Activated CD4-positive, alpha-beta T cell treated with anti-CD3 and anti-CD28 coated beads, Interleukin-2, amount 10 ng/mL, durations not matched to agents 7 days and 5 days (primary cell): Measurements from ENCODE around the gene EREG. TPM values are rescaled to one million over a fixed set of nuclear protein-coding genes. Genes with fewer than 3 reads are reported as not detected.

Source experiments
- CTCF ChIA-PET: fragments of 350-600 bp; sonication (Branson Sonifier 250); formaldehyde crosslinking; loops from one replicate; lab custom pipeline; 2021; ENCODE audit warnings: antibody characterized with exemption; lab: Charles Lee
- POLR2A ChIA-PET: fragments of 350-600 bp; sonication (Branson Sonifier 250); formaldehyde crosslinking; loops from one replicate; lab custom pipeline; 2021; ENCODE audit warnings: antibody characterized with exemption; lab: Charles Lee
- DNase-seq: peaks from one replicate; pipeline ENCODE4 v3.0.0-alpha.2; 2020
- H3K27ac Mint-ChIP-seq: one replicate; pipeline ENCODE4 v1.8.0; 2021; ENCODE audit warnings: mild to moderate bottlenecking, moderate library complexity, mixed read lengths
- H3K27me3 Mint-ChIP-seq: one replicate; pipeline ENCODE4 v1.8.0; 2021; ENCODE audit warnings: mixed read lengths
- H3K36me3 Mint-ChIP-seq: one replicate; pipeline ENCODE4 v1.8.0; 2021; ENCODE audit warnings: low read depth, mixed read lengths
- H3K4me1 Mint-ChIP-seq: one replicate; pipeline ENCODE4 v1.8.0; 2021; ENCODE audit warnings: mixed read lengths
- H3K4me3 Mint-ChIP-seq: one replicate; pipeline ENCODE4 v1.8.0; 2021; ENCODE audit warnings: mild to moderate bottlenecking, moderate library complexity, mixed read lengths
- H3K9me3 Mint-ChIP-seq: one replicate; pipeline ENCODE4 v1.8.0; 2021; ENCODE audit warnings: mixed read lengths
- total RNA-seq, 2 experiments: library from RNA; stranded (reverse); gene quantifications; one replicate each; pipeline ENCODE4 v1.2.3, GENCODE V29; 2021

The EREG gene
- total RNA-seq, 2 experiments from 2014 or later, result not detected

DNA sequence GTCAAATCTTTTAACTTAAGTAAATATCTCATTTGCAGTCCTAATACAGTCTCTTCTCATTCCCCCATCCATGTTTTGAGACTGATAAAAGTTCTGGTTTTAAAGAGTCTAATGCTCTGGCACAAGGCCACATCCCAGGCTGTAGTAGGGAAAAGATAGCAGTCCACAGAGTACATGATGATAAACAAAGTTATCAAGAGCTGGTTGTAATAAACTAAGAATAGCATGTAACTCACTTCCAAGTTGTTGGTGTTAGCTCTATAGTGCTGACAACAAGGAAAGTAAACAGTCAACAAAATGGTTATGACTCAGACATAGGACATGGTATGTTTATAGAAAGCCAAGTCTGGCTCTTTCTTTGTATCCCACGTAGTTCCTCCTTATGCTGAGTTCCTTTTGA lies 58.2 kb downstream of the EREG start:
- POLR2A ChIA-PET, result no interaction called here
- Mint-ChIP-seq H3K36me3 (no peaks in the 10 kb centered on the region), H3K4me3 (no peak overlapping the region)

DNA sequence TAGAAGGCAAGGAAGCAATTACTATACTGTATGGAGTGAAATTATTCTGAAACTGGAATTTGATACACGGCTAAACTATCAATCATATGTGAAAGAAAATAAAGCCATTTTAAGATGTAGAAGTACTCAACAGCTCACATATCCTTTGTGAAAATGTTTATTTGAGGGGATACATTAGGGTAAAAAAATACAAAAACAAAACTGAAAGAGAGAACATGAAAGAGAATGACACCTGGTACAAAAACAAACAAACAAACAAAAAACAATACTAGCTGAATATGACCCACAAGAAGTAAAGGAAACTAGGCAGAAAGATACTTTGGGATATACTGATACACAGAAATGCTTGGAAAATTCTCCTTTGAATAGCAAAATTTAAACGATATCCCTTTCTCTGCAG lies 59.2 kb downstream of the EREG start:
- POLR2A ChIA-PET, result no interaction called here
- no peak for DNase-seq
- Mint-ChIP-seq H3K4me1 (no peaks in the 10 kb centered on the region), H3K4me3 (no peak overlapping the region), H3K9me3 (no peaks in the 10 kb centered on the region), H3K27ac (no peak overlapping the region), H3K36me3 (no peaks in the 10 kb centered on the region), H3K27me3 (no peaks in the 10 kb centered on the region)
- CTCF ChIA-PET, result no interaction called here

More for the DNA sequence above, 58.2 kb downstream of the EREG start:
- Mint-ChIP-seq H3K27me3 (no peaks in the 10 kb centered on the region), H3K4me1 (no peaks in the 10 kb centered on the region), H3K27ac (no peak overlapping the region), H3K9me3 (no peaks in the 10 kb centered on the region)
- DNase-seq, result no peak
- CTCF ChIA-PET, result no interaction called here

DNA sequence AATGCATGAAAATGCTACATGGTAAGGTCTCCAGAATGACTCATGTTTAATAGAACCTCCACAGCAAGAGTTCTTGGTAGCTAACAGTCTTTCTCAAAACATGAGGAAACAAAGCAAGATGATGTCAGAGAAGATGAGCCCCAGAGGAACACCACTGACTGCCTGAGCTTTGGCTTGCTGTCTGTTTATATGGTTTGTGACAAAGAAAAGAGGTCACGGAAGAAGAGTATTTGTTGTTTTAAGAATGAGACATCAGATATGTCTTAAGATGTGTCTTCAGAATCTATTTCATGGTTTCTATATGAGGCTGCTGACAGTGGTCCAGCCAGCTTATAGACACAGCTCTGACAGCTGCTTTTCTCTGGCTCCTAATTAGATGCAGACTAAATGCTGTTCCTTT lies 61.2 kb downstream of the EREG start:
- Mint-ChIP-seq H3K36me3 (no peaks in the 10 kb centered on the region), H3K27ac (no peak overlapping the region), H3K27me3 (no peaks in the 10 kb centered on the region), H3K9me3 (no peaks in the 10 kb centered on the region), H3K4me1 (no peaks in the 10 kb centered on the region), H3K4me3 (no peak overlapping the region)
- POLR2A ChIA-PET, result no interaction called here
- no peak for DNase-seq
- CTCF ChIA-PET, result interaction anchor here (1.0 to 1.5 kb wide), 2 partner anchors 10 to 19 kb away, joined by 3 to 4 read pairs; partner anchors contain the start of gene AREG

DNA sequence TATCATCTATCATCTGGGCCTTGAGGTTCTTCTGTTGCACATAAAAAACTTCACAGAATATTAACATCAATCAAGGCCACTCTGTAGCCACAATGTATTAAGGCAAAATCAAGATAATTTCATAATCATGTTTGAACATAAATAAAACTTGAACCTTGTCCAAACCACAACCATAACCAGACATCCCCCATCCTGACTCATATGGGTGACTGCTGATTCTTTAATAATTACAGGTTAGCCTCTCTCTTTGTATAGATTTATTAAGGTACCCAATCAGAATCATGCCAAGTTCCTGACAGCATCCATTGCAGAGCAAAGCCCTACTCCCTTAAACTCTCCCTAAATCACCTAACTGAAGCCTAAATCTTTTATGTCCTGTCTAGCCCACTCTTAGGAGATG lies 63.3 kb downstream of the EREG start:
- ChIA-PET CTCF (no interaction called here), POLR2A (no interaction called here)
- Mint-ChIP-seq H3K27ac (no peak overlapping the region), H3K4me3 (no peak overlapping the region), H3K36me3 (no peaks in the 10 kb centered on the region), H3K9me3 (no peaks in the 10 kb centered on the region), H3K27me3 (no peaks in the 10 kb centered on the region), H3K4me1 (no peaks in the 10 kb centered on the region)
- DNase-seq, result no peak

DNA sequence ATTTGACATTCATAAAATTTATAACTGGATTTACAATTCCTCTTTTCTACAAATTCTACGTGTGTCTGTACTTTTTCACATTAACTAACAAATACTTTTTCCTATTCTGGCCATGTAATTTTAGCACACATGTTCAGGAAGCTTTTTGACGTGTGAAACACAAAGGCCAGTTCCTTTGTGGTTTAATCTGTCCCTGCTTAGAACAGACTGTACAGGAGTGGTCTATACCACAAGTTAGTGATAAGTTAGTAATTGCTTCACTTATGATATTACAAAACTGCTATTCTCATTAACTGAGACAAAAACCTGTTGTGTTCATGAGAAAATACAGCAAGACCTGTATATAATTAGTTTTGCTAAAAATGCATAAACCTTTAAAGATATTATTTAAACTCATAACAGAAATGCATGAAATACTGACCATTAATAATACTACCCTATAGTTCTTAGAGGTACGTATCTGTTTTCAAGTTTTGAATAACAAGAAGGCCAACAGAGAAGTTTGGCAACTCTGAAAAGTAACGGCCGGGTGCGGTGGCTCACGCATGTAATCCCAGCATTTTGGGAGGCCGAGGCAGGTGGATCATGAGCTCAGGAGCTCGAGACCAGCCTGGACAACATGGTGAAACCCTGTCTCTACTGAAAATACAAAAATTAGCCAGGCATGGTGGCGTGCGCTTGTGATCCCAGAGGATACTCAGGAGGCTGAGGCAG lies 66.3 kb downstream of the EREG start:
- Mint-ChIP-seq H3K27ac (no peak overlapping the region), H3K36me3 (no peaks in the 10 kb centered on the region), H3K27me3 (no peaks in the 10 kb centered on the region), H3K4me1 (no peaks in the 10 kb centered on the region), H3K4me3 (no peak overlapping the region), H3K9me3 (no peaks in the 10 kb centered on the region)
- POLR2A ChIA-PET, result no interaction called here
- no peak for DNase-seq
- CTCF ChIA-PET, result no interaction called here

DNA sequence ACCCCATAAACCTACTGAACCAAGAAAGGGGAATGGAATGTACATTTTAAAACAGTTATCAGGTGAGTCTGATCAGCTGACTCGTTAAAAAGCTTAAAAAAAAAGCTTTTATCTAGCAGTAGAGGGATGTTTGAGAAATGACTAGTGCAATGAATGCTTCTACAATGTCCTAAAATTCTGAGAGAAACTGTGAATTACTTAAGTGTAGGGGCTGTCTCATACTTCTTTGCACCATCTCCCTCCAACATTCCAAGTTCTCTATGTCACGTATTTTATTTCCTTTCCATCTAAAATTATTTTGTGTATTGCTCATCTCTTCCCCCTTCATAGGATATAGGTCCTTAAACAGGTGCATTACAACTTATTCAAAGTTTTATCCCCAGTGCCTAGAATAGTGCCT lies 68.1 kb downstream of the EREG start:
- Mint-ChIP-seq H3K9me3 (no peaks in the 10 kb centered on the region), H3K27me3 (no peaks in the 10 kb centered on the region), H3K36me3 (no peaks in the 10 kb centered on the region), H3K27ac (no peak overlapping the region), H3K4me1 (no peaks in the 10 kb centered on the region), H3K4me3 (no peak overlapping the region)
- no peak for DNase-seq
- ChIA-PET POLR2A (no interaction called here), CTCF (no interaction called here)

DNA sequence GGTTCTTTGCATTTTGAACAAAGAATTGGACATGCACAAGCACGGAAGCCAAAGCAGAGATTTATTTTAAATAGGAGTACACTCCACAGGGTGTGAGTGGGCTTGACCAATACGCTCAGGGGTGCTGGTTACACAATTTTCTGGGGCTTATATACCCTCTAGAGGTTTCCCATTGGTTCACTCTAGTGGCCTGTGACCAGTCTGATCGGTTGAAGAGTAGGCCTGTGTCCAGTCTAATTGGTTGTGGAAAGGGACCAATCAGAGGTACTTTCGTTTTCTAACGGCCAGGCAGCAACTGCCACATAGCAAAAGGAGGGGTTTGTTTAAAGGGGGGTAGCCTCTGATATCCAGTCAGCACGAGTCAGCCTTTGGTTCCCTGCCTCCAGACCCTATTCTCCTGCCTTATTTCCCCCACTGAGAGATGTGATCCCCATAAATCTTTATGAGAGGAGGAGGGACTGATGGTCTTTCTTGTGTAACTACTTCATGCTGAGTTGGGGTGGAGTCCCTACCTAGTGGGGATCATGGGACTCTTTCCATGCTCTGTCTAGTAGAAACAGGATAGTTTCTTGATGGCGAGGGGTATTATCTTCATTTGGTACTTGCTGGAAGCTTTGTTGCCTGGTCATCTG lies 68.7 kb downstream of the EREG start:
- Mint-ChIP-seq H3K9me3 (no peaks in the 10 kb centered on the region), H3K4me3 (no peak overlapping the region), H3K4me1 (no peaks in the 10 kb centered on the region), H3K27ac (no peak overlapping the region), H3K36me3 (no peaks in the 10 kb centered on the region), H3K27me3 (no peaks in the 10 kb centered on the region)
- POLR2A ChIA-PET, result no interaction called here
- DNase-seq, result no peak
- CTCF ChIA-PET, result no interaction called here

DNA sequence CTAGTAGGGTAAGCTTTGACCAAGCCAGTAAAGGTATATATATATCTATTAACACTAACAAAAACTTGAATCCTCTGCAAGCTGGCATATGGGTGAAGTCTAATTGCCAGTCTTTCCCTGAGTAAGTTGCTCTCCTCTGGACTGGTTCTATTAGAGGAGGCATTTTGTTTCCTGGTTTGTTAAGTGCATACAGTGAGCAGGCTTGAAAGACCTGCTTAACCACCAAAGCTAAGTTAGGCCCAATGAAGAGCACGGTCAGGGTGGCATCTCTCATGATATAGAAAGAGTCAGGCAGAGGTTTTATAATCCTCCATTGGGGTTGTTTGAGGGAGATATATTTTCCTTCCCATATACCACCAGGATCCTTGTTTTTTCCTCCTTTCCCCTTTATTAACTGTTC lies 70.4 kb downstream of the EREG start:
- ChIA-PET POLR2A (no interaction called here), CTCF (interaction anchor here (1.4 to 2.2 kb wide), 2 partner anchors 10 to 30 kb away, joined by 7 read pairs; partner anchors contain the start of gene AREG)
- Mint-ChIP-seq H3K4me3 (no peak overlapping the region), H3K4me1 (no peaks in the 10 kb centered on the region), H3K27ac (no peak overlapping the region), H3K36me3 (no peaks in the 10 kb centered on the region), H3K9me3 (no peaks in the 10 kb centered on the region), H3K27me3 (no peaks in the 10 kb centered on the region)
- no peak for DNase-seq

DNA sequence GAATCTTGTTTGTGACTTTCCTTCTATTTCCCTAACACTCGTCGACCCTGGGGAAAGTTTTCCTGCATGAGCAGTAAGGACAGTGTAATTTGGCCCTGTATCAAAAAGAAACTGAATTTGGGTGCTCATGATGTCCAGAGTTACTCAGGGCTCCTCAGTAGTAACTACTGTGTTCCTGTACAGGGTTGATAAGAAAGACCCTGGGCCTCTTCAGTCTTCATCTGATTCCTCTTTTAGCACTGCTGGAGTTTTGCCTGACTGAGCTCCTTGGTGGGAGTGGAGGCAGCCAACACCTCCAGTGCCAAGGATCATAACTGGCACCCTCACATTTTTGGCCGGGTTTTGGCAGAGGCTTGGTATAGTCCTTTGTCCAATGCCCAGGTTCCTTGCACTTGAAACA lies 72.9 kb downstream of the EREG start:
- DNase-seq, result no peak
- Mint-ChIP-seq H3K9me3 (no peaks in the 10 kb centered on the region), H3K27ac (no peak overlapping the region), H3K36me3 (no peaks in the 10 kb centered on the region), H3K27me3 (no peaks in the 10 kb centered on the region), H3K4me3 (no peak overlapping the region), H3K4me1 (no peaks in the 10 kb centered on the region)
- CTCF ChIA-PET, result no interaction called here
- POLR2A ChIA-PET, result no interaction called here

Other genes starting within 250 kb of the EREG start
- 1 to 10 TPM; 7.9 to 8.9 TPM for gene MTHFD2L, start 207.0 kb upstream of the EREG start, total RNA-seq
- gene EPGN, start 56.7 kb upstream of the EREG start, total RNA-seq, result under 1 TPM; 0.23 to 0.67 TPM
- under 1 TPM in 1 of 2 experiments, not detected in 1; 0.37 TPM for gene AREG, start 80.0 kb downstream of the EREG start, total RNA-seq